Lower leg skin (tissue), 3 donors: ENCODE results near the gene PARD6G.

Source experiments
- POLR2A ChIP-seq, 2 donors: fragments of 450-650 bp; IDR thresholded peaks; one replicate each; pipeline ENCODE4 v1.6.1; 2016 to 2017; ENCODE audit warnings: antibody characterized with exemption in 2 of 2, mild to moderate bottlenecking in 1 of 2, moderate library complexity in 1 of 2
- TF ChIP-seq, protein P1 (sequence below), 3 donors: fragments of 450-650 bp; IDR thresholded peaks; one replicate each; pipeline ENCODE4 v1.5.1; 2016; ENCODE audit warnings: antibody characterized with exemption in 3 of 3, mild to moderate bottlenecking in 3 of 3, moderate library complexity in 2 of 3

DNA sequence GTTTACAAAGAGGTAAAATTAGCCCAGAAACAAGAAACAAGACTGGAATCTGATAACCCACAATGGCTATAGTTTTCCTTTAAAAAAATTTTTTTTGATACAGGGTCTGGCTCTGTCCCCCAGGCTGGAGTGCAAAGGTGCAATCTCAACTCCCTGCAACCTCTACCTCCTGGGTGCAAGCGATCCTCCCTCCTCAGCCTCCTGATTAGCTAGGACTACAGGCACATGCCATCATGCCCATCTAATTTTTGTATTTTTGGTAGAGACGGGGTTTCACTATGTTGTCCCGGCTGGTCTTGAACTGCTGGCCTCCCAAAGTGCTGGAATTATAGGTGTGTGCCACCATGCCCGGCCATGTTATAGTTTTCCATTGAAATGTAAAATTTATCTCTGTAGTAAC, 12.3 kb upstream of the PARD6G start:
- TF ChIP-seq, protein P1, sequence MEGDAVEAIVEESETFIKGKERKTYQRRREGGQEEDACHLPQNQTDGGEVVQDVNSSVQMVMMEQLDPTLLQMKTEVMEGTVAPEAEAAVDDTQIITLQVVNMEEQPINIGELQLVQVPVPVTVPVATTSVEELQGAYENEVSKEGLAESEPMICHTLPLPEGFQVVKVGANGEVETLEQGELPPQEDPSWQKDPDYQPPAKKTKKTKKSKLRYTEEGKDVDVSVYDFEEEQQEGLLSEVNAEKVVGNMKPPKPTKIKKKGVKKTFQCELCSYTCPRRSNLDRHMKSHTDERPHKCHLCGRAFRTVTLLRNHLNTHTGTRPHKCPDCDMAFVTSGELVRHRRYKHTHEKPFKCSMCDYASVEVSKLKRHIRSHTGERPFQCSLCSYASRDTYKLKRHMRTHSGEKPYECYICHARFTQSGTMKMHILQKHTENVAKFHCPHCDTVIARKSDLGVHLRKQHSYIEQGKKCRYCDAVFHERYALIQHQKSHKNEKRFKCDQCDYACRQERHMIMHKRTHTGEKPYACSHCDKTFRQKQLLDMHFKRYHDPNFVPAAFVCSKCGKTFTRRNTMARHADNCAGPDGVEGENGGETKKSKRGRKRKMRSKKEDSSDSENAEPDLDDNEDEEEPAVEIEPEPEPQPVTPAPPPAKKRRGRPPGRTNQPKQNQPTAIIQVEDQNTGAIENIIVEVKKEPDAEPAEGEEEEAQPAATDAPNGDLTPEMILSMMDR (IDR thresholded peaks at IDR 0.05): no peak
- TF ChIP-seq POLR2A (IDR thresholded peaks at IDR 0.05): no peak
